Chondrocyte (in vitro differentiated cells): ENCODE measurements around the gene SERF2. TPM values are rescaled to one million over a fixed set of nuclear protein-coding genes. Genes with fewer than 3 reads are reported as not detected.
"Not testable (repeated sequence)": the region's sequence is repeated elsewhere in the genome, so short reads cannot be mapped to it uniquely, and the experiment has no call there.

ENCODE experiments used
- DNase-seq: peaks from one replicate; pipeline ENCODE4 v3.0.0; 2021; ENCODE audit warnings: mixed read lengths, low spot score
- H3K27ac Mint-ChIP-seq: one replicate; pipeline ENCODE4 v1.8.0; 2021; ENCODE audit warnings: mild to moderate bottlenecking, moderate library complexity, mixed read lengths; ENCODE audit not compliant: unreplicated experiment
- H3K27me3 Mint-ChIP-seq: 2 replicates; pipeline ENCODE4 v1.8.0; 2021; ENCODE audit warnings: low read depth, mixed read lengths
- H3K36me3 Mint-ChIP-seq: 2 replicates; pipeline ENCODE4 v1.8.0; 2021; ENCODE audit warnings: low read depth, mixed read lengths
- H3K4me1 Mint-ChIP-seq: 2 replicates; pipeline ENCODE4 v1.8.0; 2021; ENCODE audit warnings: low read depth, mild to moderate bottlenecking, mixed read lengths
- H3K4me3 Mint-ChIP-seq: one replicate; pipeline ENCODE4 v1.8.0; 2021; ENCODE audit warnings: mild to moderate bottlenecking, moderate library complexity, mixed read lengths; ENCODE audit not compliant: unreplicated experiment
- H3K9me3 Mint-ChIP-seq: 2 replicates; pipeline ENCODE4 v1.8.0; 2021; ENCODE audit warnings: low read depth, mixed read lengths
- CTCF ChIP-seq: fragments of 200-600 bp; sonication (generic); IDR thresholded peaks from 2 replicates; pipeline ENCODE4 v1.5.0; 2021; ENCODE audit warnings: antibody characterized with exemption, mild to moderate bottlenecking, moderate library complexity
- long read RNA-seq: library from polyadenylated mRNA; stranded (forward); transcript quantifications from one replicate; pipeline ENCODE4 v2.0.0, GENCODE V29; 2021
- total RNA-seq: library from RNA; stranded (reverse); gene quantifications from 3 replicates; pipeline ENCODE4 v1.2.1, GENCODE V29; 2021

SERF2 gene
- 1,300 to 1,502 TPM (median 1,498 TPM) in 3 replicates for total RNA-seq
- long read RNA-seq, transcript SERF2-207 (2 exons, 582 nt): minor isoform, 43 of 1,676 reads
- long read RNA-seq, transcript SERF2-202 (3 exons, 506 nt): minor isoform, 18 of 1,676 reads
- long read RNA-seq, transcript SERF2-201 (3 exons, 1,537 nt): major isoform, 1,545 of 1,676 reads
- long read RNA-seq, transcript SERF2-205 (3 exons, 690 nt): minor isoform, 12 of 1,676 reads
- long read RNA-seq, partial matches to known transcripts: 31 of 1,676 reads
- long read RNA-seq, other reads (novel, unspliced or antisense): 5 of 1,676 reads

- H3K27ac Mint-ChIP-seq: peak within 1 kb of the TSS; percentile 97
- H3K4me1 Mint-ChIP-seq: peaks cover 45% of the 10 kb centered on the region
- TF ChIP-seq CTCF: no peak
These were observed at the start of gene SERF2 for GRCh38 chr15:43791993-43792760. TSS of gene SERF2 (plus strand) at chr15:43792320. CDS start at chr15:43792377, 57 bp downstream.

GRCh38 chr15:43746245-43746902, 45.7 kb upstream of the SERF2 start, which contains the start of gene PDIA3:
TSS of gene PDIA3 (plus strand) at chr15:43746438. CDS start at chr15:43746540, 102 bp downstream.
- not testable (repeated sequence) for H3K27me3 Mint-ChIP-seq, H3K9me3 Mint-ChIP-seq, H3K36me3 Mint-ChIP-seq
- Mint-ChIP-seq H3K4me3 (peak within 1 kb of the TSS; percentile 90), H3K4me1 (peaks cover 31% of the 10 kb centered on the region), H3K27ac (peak within 1 kb of the TSS; percentile 99)
- peak; percentile 95 for DNase-seq
- peak; percentile 71 for TF ChIP-seq CTCF

More at GRCh38 chr15:43791993-43792760, at the start of gene SERF2:
- peak; percentile 100 for DNase-seq
- Mint-ChIP-seq H3K36me3 (peaks cover 23% of the 10 kb centered on the region), H3K4me3 (peak within 1 kb of the TSS; percentile 88), H3K27me3 (no peaks in the 10 kb centered on the region), H3K9me3 (no peaks in the 10 kb centered on the region)

- peaks cover 34% of the 10 kb centered on the region for H3K4me1 Mint-ChIP-seq
- peak overlapping the region; percentile 99 for H3K27ac Mint-ChIP-seq
- H3K27me3 Mint-ChIP-seq, H3K9me3 Mint-ChIP-seq, DNase-seq, H3K36me3 Mint-ChIP-seq: not testable (repeated sequence)
- H3K4me3 Mint-ChIP-seq: peak overlapping the region; percentile 90
These were observed 45.2 kb upstream of the SERF2 start for GRCh38 chr15:43746903-43747309.

- Mint-ChIP-seq H3K27ac (peak overlapping the region; percentile 66), H3K9me3 (no peaks in the 10 kb centered on the region), H3K4me3 (peak overlapping the region; percentile 90), H3K36me3 (peaks cover 3% of the 10 kb centered on the region), H3K4me1 (peaks cover 38% of the 10 kb centered on the region), H3K27me3 (no peaks in the 10 kb centered on the region)
- TF ChIP-seq CTCF: no peak
- no peak for DNase-seq
These were observed 43.7 kb upstream of the SERF2 start for GRCh38 chr15:43748376-43748775.

- Mint-ChIP-seq H3K4me3 (no peak overlapping the region), H3K9me3 (no peaks in the 10 kb centered on the region), H3K36me3 (peaks cover 6% of the 10 kb centered on the region), H3K27ac (peak overlapping the region; percentile 17), H3K4me1 (peaks cover 38% of the 10 kb centered on the region), H3K27me3 (no peaks in the 10 kb centered on the region)
- TF ChIP-seq CTCF: no peak
- no peak for DNase-seq
These were observed 42.3 kb upstream of the SERF2 start for GRCh38 chr15:43749690-43750345.
